SKM-1 (cell line): ENCODE data around the gene CIDEC.

Experiments used
- DNase-seq: peaks from one replicate; lab custom pipeline; 2025; ENCODE audit not compliant: unreplicated experiment; lab: John Stamatoyannopoulos, UW

The CIDEC gene

GRCh38 chr3:9846931-9847488 lies 33.0 kb downstream of the CIDEC start:
- DNase-seq, result no peak

- no peak for DNase-seq
Measured at GRCh38 chr3:9846231-9846630, 33.8 kb downstream of the CIDEC start.

- peak; percentile 73 for DNase-seq
Measured at GRCh38 chr3:9843715-9844438, 36.2 kb downstream of the CIDEC start, which contains the start of gene RPUSD3. Gene RPUSD3, minus strand, starts transcription at chr3:9844008. Its CDS starts 18 bp downstream, at chr3:9843990.

- no peak for DNase-seq
Measured at GRCh38 chr3:9841015-9841414, 39.0 kb downstream of the CIDEC start.

GRCh38 chr3:9838856-9839255 lies 41.2 kb downstream of the CIDEC start:
- DNase-seq, result no peak

GRCh38 chr3:9837701-9838582 lies 42.1 kb downstream of the CIDEC start:
- no peak for DNase-seq

- DNase-seq, result no peak
Measured at GRCh38 chr3:9834520-9835380, 45.3 kb downstream of the CIDEC start.

- no peak for DNase-seq
Measured at GRCh38 chr3:9833078-9833477, 47.0 kb downstream of the CIDEC start.

GRCh38 chr3:9831253-9831652 lies 48.8 kb downstream of the CIDEC start:
- DNase-seq, result no peak

GRCh38 chr3:9828801-9829755 lies 51.0 kb downstream of the CIDEC start:
- DNase-seq, result no peak

- peak; percentile 37 for DNase-seq
Measured at GRCh38 chr3:9826815-9827573, 53.1 kb downstream of the CIDEC start.

GRCh38 chr3:9825451-9826040 lies 54.5 kb downstream of the CIDEC start:
- no peak for DNase-seq

GRCh38 chr3:9820946-9821345 lies 59.1 kb downstream of the CIDEC start:
- no peak for DNase-seq

GRCh38 chr3:9820543-9820942 lies 59.5 kb downstream of the CIDEC start:
- no peak for DNase-seq

- no peak for DNase-seq
Measured at GRCh38 chr3:9818666-9819335, 61.3 kb downstream of the CIDEC start.

GRCh38 chr3:9817436-9817835 lies 62.6 kb downstream of the CIDEC start:
- DNase-seq, result no peak
